NCI-H69 (cell line): ENCODE data around the gene PYGO2.
"Not testable (repeated sequence)": the region's sequence is repeated elsewhere in the genome, so short reads cannot be mapped to it uniquely, and the experiment has no call there.

Source experiments
- DNase-seq: peaks from one replicate; lab custom pipeline; 2025; lab: John Stamatoyannopoulos, UW

Gene PYGO2

DNA sequence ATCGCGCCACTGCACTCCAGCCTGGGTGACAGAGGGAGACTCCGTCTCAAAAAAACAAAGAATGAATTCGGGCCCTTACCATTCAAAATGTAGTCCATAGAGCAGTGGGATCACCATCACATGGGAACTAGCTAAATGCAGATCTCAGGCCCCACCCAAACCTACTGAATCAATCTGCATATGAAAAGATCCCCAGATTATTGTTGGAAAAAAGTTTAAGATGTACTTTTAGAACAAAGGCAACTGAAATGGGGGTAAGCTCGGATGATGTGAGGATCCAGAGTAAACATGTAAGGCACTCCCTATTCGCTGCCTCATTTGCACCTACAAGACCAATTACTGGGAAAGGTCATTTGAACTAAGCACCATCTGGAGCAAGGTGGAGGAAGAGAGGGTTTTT lies 20.8 kb upstream of the PYGO2 start:
- DNase-seq = peak; percentile 71

- no peak for DNase-seq
These were observed 16.8 kb upstream of the PYGO2 start for GRCh38 chr1:154978360-154978759.

DNA sequence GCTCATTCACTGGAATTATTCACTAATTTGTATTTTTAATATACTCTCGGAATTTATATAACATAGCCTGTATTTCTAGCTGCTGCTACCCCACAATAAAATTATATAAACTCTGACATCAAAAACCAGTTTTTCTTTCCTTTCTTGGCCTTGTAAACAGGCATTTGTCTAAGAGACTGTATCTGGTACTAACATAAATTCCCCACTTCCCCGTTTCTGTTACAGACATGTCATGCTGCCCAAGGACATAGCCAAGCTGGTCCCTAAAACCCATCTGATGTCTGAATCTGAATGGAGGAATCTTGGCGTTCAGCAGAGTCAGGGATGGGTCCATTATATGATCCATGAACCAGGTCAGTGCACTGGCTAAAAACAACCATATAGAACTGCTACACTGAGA lies 16.2 kb upstream of the PYGO2 start:
- DNase-seq = not testable (repeated sequence)

DNA sequence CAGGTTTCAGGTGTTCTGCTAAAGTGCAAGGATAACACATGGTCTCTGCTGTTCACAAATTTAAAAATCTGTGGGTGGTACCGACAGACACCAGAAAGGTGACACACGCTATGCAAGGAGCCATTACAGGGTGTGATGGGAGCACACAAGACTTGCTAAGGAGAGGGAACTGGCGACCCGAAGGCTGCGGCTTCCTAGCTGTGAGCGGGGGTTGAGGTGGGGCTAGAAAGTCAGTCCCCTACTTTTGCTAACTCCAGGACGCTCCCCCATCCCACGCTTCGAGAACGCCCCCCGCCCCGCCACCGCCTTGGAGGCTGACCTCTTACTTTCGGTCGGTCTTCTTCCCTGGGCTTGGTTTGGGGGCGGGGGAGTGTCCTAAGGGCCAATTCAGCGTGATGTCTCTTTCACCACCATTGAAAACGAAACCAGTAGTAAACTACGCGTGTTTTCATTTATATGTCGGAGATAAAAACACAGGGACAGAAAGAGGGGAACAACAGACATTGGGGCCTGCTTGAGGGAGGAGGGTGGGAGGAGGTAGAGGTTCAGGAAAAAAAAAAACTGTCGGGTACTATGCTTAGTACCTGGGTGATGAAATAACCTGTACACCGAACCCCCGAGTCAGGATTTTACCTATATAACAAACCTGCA lies 14.0 kb upstream of the PYGO2 start:
- peak; percentile 57 for DNase-seq

DNA sequence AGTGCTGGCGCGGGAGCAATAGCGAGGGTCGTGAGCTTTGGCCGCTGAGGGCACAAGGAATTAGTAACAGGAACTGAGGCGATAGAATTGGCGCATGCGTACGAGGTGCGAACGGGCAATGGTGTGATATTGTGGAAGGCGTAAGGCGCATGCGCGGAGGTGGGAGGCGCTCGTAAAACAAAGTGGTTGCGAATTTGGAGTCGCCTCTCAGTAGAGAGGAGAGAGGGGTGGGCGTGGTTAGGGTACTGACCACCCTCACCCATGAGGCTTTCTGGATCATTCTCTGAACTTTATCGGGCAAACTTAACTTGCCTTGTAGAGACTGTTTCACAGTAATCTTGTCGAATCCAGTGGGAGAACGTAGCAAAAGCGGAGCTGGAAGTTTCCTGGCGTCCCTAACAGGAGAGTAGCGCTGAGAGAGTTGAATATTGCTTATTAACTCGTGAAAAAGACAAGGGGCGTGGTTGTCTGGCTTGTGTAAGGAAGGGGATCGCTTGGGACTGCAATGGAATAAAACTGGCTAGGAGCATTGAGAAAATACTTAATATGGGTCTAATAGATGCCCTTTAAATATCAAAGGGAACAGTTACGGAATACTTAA lies 13.3 kb upstream of the PYGO2 start:
- DNase-seq = peak; percentile 96

GRCh38 chr1:154974102-154974807 lies 12.7 kb upstream of the PYGO2 start, which contains the start of gene CKS1B:
TSS of gene CKS1B (plus strand) at chr1:154974681. CDS start at chr1:154974746, 65 bp downstream.
- peak; percentile 100 for DNase-seq

DNA sequence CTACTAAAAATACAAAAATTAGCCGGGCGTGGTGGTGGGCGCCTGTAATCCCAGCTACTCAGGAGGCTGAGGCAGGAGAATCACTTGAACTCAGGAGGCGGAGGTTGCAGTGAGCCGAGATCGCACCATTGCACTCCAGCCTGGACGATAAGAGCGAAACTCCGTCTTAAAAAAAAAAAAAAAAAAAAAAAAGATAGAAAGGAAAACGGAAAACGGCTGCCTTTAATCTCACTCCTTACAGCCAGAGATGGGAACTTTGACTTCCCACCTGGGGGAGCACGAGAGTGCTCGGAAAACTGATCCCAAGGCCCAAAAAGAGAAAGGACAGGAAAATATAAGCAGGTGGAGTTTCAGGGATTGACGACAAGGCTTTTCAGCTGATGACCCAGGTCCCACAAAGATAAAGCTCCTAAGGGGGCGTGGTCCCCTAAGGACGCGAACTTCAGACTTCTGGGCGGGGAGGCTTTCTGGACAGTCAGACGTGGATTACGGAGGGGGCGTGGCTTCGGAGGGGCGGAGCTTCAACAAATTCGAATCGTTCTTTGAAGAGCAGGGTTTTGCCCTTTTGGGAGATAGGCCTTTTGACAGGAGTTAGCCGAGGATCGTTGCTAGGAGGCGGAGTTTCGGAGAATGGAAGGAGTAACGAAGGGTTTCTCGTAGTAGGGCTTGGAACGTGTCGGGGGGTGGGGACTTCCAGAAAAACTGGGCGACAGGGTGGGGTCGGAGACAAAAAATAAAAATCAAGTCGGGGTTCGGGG lies 11.9 kb upstream of the PYGO2 start:
- DNase-seq = peak; percentile 92

- no peak for DNase-seq
These were observed 11.1 kb upstream of the PYGO2 start for GRCh38 chr1:154972517-154973343.

DNA sequence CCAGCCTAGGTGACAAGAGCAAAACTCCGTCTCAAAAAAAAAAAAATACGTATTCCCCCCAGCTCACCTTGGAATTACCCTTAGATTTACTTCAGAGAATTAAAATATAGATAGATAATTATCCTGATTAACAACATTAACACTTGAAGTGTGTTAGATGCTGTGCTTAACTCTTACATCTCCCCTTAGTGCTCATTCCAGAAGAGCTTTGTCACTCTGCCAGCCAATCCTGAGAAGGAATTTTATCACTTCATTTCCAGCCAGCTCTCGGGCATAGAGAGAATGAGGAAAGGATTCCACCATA lies 10.6 kb upstream of the PYGO2 start:
- DNase-seq = no peak

GRCh38 chr1:154971341-154971998 lies 9.9 kb upstream of the PYGO2 start:
- DNase-seq = no peak

DNA sequence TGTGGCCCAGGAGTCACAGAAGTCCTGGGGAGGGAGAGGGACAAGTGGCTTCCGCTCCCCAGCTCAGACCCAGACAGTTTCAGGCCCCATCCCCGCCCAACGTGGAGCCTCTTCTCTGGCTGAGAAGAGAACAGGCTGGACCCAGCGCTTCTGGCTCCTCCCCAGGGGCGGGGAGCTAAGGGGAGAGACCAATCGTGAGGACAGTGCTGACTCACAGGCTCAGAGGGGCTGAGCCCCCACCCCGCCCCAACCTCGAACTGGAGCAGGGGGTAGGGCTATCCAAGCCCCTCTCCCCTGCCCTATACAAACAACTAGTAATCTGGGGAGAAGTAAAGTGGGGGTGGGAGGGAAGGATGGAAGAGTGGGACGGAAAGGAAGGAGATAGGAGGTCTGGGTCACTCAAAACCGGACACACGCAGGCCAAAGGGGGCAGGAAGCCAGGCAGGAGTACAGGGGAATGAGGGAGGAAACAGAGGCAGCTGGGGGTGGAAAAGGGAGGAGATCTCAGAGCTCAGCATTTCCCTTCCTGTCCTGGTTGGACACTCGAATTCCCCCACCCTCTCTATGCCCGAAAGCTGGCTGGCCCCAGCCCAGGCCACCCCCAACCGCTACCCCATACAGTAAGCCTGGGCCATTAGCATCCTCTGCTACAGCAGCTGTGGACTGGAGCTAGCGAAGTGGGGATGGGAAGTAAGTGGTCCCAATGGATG lies 9.2 kb upstream of the PYGO2 start, which contains the start of gene SHC1:
Gene SHC1, minus strand, starts transcription at position 117 of the 710 bp plus-strand sequence. CDS start 221 bp downstream, outside the sequence.
- peak; percentile 90 for DNase-seq

GRCh38 chr1:154969860-154970452 lies 8.4 kb upstream of the PYGO2 start:
- no peak for DNase-seq

DNA sequence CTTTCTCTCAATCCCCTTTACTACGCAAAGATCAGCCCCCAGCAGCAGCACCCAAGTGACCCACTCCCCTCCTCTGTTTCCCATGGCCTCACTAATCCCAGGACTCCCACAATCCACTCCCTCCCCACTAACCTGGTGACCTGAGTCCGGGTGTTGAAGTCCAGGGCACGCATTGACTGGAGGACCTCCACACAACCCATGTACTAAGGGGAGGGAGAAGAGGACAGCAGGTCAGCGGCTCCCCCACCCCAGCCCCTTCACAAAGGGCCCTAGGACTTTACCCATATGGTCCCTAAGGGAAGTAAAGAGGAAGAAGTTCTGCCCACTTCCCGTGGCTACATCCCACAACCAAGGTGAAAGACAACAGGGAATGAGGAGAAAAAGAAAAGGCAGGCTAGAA lies 7.7 kb upstream of the PYGO2 start:
- no peak for DNase-seq

- no peak for DNase-seq
These were observed 7.1 kb upstream of the PYGO2 start for GRCh38 chr1:154968731-154969130.

DNA sequence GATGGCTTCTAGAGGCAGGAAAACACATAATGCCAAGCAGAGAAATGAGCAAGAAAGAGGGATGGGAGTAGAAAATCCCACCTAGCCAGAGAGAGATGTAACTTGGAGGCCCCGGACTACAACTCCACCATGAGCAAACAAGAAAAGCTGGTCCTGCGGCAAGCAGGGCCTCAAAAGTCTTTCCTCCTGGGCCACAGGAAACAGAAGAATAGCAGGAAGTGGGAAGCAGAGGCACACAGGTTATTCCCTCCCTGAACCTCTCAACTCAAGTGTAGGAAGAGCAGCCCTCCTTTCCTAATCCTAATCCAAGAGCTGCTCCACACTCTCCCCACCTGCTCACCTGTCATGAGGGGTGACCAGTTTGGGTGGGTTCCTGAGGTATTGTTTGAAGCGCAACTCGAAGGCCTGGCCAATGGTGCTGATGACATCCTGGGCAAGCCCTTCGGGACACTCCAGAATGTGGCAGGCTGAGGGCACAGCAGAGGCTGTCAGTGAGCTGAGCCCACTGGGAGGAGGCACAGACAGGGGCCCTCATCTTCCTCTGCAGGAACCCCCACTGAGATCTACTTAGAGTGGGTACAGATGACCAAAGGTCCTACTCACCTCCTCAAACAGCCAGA lies 5.9 kb upstream of the PYGO2 start:
- no peak for DNase-seq

- no peak for DNase-seq
These were observed 4.5 kb upstream of the PYGO2 start for GRCh38 chr1:154966111-154966510.

DNA sequence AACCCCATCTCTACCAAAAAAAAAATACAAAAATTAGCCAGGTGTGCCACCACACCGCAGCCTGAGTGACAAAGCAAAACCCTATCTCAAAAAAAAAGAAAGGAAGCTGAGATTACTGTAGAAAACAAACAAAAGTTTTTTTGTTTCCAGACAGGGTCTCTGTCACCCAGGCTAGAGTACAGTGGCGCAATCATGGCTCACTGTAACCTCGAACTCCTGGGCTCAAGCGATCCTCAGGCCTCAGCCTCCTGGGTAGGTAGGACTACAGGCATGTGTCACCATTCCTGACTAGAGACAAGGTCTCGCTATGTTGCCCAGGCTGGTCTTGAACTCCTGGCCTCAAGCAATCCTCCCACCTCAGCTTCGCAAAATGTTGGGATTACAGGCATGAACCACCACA lies 2.8 kb upstream of the PYGO2 start:
- no peak for DNase-seq

GRCh38 chr1:154963643-154964042 lies 2.1 kb upstream of the PYGO2 start:
- DNase-seq = no peak

GRCh38 chr1:154962795-154963330 lies 1.3 kb upstream of the PYGO2 start:
- DNase-seq = no peak
